IMR-90 (cell line): Measurements from ENCODE around the gene MARCHF3. TPM values are rescaled to one million over a fixed set of nuclear protein-coding genes. Genes with fewer than 3 reads are reported as not detected.
A peak's percentile ranks its signal among the peaks of the same experiment; 100 is the strongest.

Source experiments
- ATAC-seq: fragments of 200-7000 bp; cut with Tn5 transposase; 2 replicates; pipeline ENCODE4 v1.9.1; 2020; ENCODE audit warnings: low read depth, mild to moderate bottlenecking, moderate library complexity
- BruUV-seq: library from RNA; stranded (reverse); fragments of 400-500 nt; replicated peaks from 2 replicates; lab custom pipeline; 2021; lab: Mats Ljungman, UMichigan
- CTCF ChIA-PET: fragments of 300-600 bp; formaldehyde crosslinking; extraction: SDS; loops from one replicate; lab custom pipeline; 2021; ENCODE audit warnings: antibody characterized with exemption; lab: Yijun Ruan, JAX
- POLR2A ChIA-PET: fragments of 300-600 bp; sonication (Branson Sonifier 250); formaldehyde crosslinking; loops from one replicate; lab custom pipeline; 2022; ENCODE audit warnings: antibody characterized with exemption; ENCODE audit not compliant: unreplicated experiment; lab: Charles Lee
- DNase-seq: peaks from one replicate; pipeline ENCODE4 v3.0.0; 2013
- H2AFZ ChIP-seq: replicated peaks from 2 replicates; pipeline ENCODE3; 2013; ENCODE audit warnings: low read length, mild to moderate bottlenecking; ENCODE audit not compliant: poor library complexity
- H2AK5ac ChIP-seq: 2 replicates; pipeline ENCODE4 v1.6.1; 2013; ENCODE audit warnings: low read depth, low read length, inconsistent platforms
- H2AK9ac ChIP-seq: replicated peaks from 2 replicates; pipeline ENCODE3; 2013; ENCODE audit warnings: mild to moderate bottlenecking, low read depth, low read length, moderate library complexity; ENCODE audit not compliant: poor library complexity
- H2BK120ac ChIP-seq: 2 replicates; pipeline ENCODE4 v1.6.1; 2013; ENCODE audit warnings: low read depth, low read length, inconsistent platforms
- H2BK15ac ChIP-seq: 3 replicates; pipeline ENCODE4 v1.6.1; 2013; ENCODE audit warnings: low read depth, low read length, inconsistent platforms
- H2BK20ac ChIP-seq: 2 replicates; pipeline ENCODE4 v1.6.1; 2013; ENCODE audit warnings: low read depth, mild to moderate bottlenecking, inconsistent platforms, low read length, moderate library complexity
- H2BK5ac ChIP-seq: 2 replicates; pipeline ENCODE4 v1.6.1; 2013; ENCODE audit warnings: mild to moderate bottlenecking, low read depth, low read length, inconsistent platforms; ENCODE audit not compliant: poor library complexity, severe bottlenecking
- H3K14ac ChIP-seq: replicated peaks from 2 replicates; pipeline ENCODE4 v1.6.1; 2013; ENCODE audit warnings: low read depth, low read length, inconsistent platforms
- H3K18ac ChIP-seq: 2 replicates; pipeline ENCODE4 v1.6.1; 2013; ENCODE audit warnings: low read depth, low read length, control low read depth
- H3K23ac ChIP-seq: 2 replicates; pipeline ENCODE4 v1.6.1; 2013; ENCODE audit warnings: low read depth, low read length, inconsistent platforms
- H3K27ac ChIP-seq: 2 replicates; pipeline ENCODE4 v1.5.1; 2013; ENCODE audit warnings: mild to moderate bottlenecking, control low read depth, low read length; ENCODE audit not compliant: insufficient read depth
- H3K27me3 ChIP-seq: 2 replicates; pipeline ENCODE4 v1.6.1; 2013; ENCODE audit warnings: low read length; ENCODE audit not compliant: control insufficient read depth, insufficient read depth
- H3K36me3 ChIP-seq: 2 replicates; pipeline ENCODE4 v1.6.1; 2013; ENCODE audit warnings: low read length, mixed read lengths; ENCODE audit not compliant: control insufficient read depth, insufficient read depth
- H3K4ac ChIP-seq: 2 replicates; pipeline ENCODE4 v1.6.1; 2013; ENCODE audit warnings: low read depth, low read length, inconsistent platforms
- H3K4me1 ChIP-seq: 2 replicates; pipeline ENCODE4 v1.6.1; 2013; ENCODE audit warnings: low read length, mixed read lengths; ENCODE audit not compliant: control insufficient read depth, insufficient read depth
- H3K4me2 ChIP-seq: 2 replicates; pipeline ENCODE4 v1.6.1; 2013; ENCODE audit warnings: low read depth, mild to moderate bottlenecking, control low read depth, low read length, moderate library complexity
- H3K4me3 ChIP-seq: 2 replicates; pipeline ENCODE4 v1.5.1; 2013; ENCODE audit warnings: low read depth, mild to moderate bottlenecking, control low read depth, low read length, moderate library complexity; ENCODE audit not compliant: insufficient read depth
- H3K56ac ChIP-seq: 2 replicates; pipeline ENCODE4 v1.6.1; 2013; ENCODE audit warnings: low read length, inconsistent platforms; ENCODE audit not compliant: insufficient read depth; ENCODE audit errors: extremely low read depth
- H3K79me1 ChIP-seq, 2 experiments: 2 replicates each; pipeline ENCODE4 v1.6.1; 2013; ENCODE audit warnings: low read length in 2 of 2, inconsistent platforms in 1 of 2, low read depth in 1 of 2
- H3K9ac ChIP-seq: 2 replicates; pipeline ENCODE4 v1.6.1; 2013; ENCODE audit warnings: low read depth, low read length, control low read depth
- H3K9me1 ChIP-seq: 2 replicates; pipeline ENCODE4 v1.6.1; 2013; ENCODE audit warnings: low read length, inconsistent platforms; ENCODE audit not compliant: insufficient read depth
- H3K9me3 ChIP-seq: 2 replicates; pipeline ENCODE4 v1.6.1; 2013; ENCODE audit warnings: low read length; ENCODE audit not compliant: control insufficient read depth, insufficient read depth
- H4K20me1 ChIP-seq: 2 replicates; pipeline ENCODE4 v1.6.1; 2013; ENCODE audit warnings: low read length, inconsistent platforms; ENCODE audit not compliant: insufficient read depth
- H4K5ac ChIP-seq: 2 replicates; pipeline ENCODE4 v1.6.1; 2013; ENCODE audit warnings: mild to moderate bottlenecking, low read depth, low read length, control low read depth
- H4K8ac ChIP-seq, 2 experiments: 2 replicates each; pipeline ENCODE4 v1.6.1; 2013; ENCODE audit warnings: low read depth in 2 of 2, low read length in 2 of 2, control low read depth in 1 of 2, inconsistent platforms in 1 of 2
- H4K91ac ChIP-seq: 2 replicates; pipeline ENCODE4 v1.6.1; 2013; ENCODE audit warnings: low read depth, low read length, inconsistent platforms; ENCODE audit not compliant: insufficient read depth
- BHLHE40 ChIP-seq: fragments of 150-350 bp; IDR thresholded peaks from 2 replicates; pipeline ENCODE4 v1.6.1; 2016; ENCODE audit warnings: mild to moderate bottlenecking, low read depth, low read length
- CEBPB ChIP-seq: IDR thresholded peaks from 2 replicates; pipeline ENCODE4 v1.6.1; 2012; ENCODE audit warnings: low read depth, low read length, improper control_type of control experiment
- CTCF ChIP-seq: conservative IDR thresholded peaks from 2 replicates; pipeline ENCODE4 v1.5.1; 2012; ENCODE audit warnings: mild to moderate bottlenecking, low read depth, low read length, improper control_type of control experiment
- ELK1 ChIP-seq: fragments of 150-350 bp; IDR thresholded peaks from 2 replicates; pipeline ENCODE4 v1.6.1; 2016; ENCODE audit warnings: low read depth, mild to moderate bottlenecking, low read length, moderate library complexity, borderline replicate concordance
- MAFK ChIP-seq: IDR thresholded peaks from 2 replicates; pipeline ENCODE4 v1.6.1; 2012; ENCODE audit warnings: low read depth, low read length, improper control_type of control experiment
- MAZ ChIP-seq: IDR thresholded peaks from 2 replicates; pipeline ENCODE4 v1.6.1; 2012; ENCODE audit warnings: low read depth, mild to moderate bottlenecking, low read length, improper control_type of control experiment, moderate library complexity, borderline replicate concordance
- RAD21 ChIP-seq: IDR thresholded peaks from 2 replicates; pipeline ENCODE4 v1.6.1; 2012; ENCODE audit warnings: low read length, improper control_type of control experiment
- USF2 ChIP-seq: fragments of 150-350 bp; IDR thresholded peaks from 2 replicates; pipeline ENCODE4 v1.6.1; 2017; ENCODE audit warnings: mild to moderate bottlenecking, antibody characterized with exemption, low read length, low read depth
- WGBS, 2 experiments: methylation state at CpG; one replicate each; pipeline versions ENCODE4 v1.1.5 to v1.1.7; 2013; ENCODE audit warnings: missing lambda C conversion rate in 2 of 2; ENCODE audit not compliant: insufficient read length in 1 of 2; ENCODE audit errors: extremely low coverage in 2 of 2; 5-methylcytosine and 5-hydroxymethylcytosine counted together
- dilution Hi-C: fragments of 300-500 bp; cut with HindIII; formaldehyde crosslinking; loops from one replicate; pipeline ENCODE4 v1.14.3; 2018; ENCODE audit warnings: low sequenced_read_pairs; ENCODE audit not compliant: unreplicated experiment
- in situ Hi-C: fragments of 300-500 bp; cut with MboI; formaldehyde crosslinking; loops from 3 replicates; pipeline ENCODE4 v1.14.3; 2019; ENCODE audit warnings: low sequenced_read_pairs, inconsistent platforms, mixed read lengths
- intact Hi-C: fragments of 100-400 bp; cut with micrococcal nuclease; formaldehyde crosslinking; loops from 2 replicates; pipeline ENCODE4 v1.10.0; 2022
- polyA plus RNA-seq, 3 experiments: library from polyadenylated mRNA; depleted of rRNA; stranded (reverse); fragments of >200 nt; gene quantifications; 2 replicates each; pipeline ENCODE4 v1.2.3, GENCODE V29; 2012; ENCODE audit warnings: low replicate concordance in 1 of 3
- total RNA-seq: library from RNA; depleted of rRNA; stranded (reverse); fragments of >200 nt; gene quantifications from 2 replicates; pipeline ENCODE4 v1.2.3, GENCODE V29; 2012

The MARCHF3 gene
- total and polyA plus RNA-seq, 2 of the 4 experiments (the other 2 are of a cell fraction): 11.2 to 18.8 TPM

- TF ChIP-seq ELK1: no peak
Observed at GRCh38 chr5:126872561-126873354, 157.6 kb downstream of the MARCHF3 start (continued).

GRCh38 chr5:126871441-126871840 lies 158.9 kb downstream of the MARCHF3 start:
- H3K18ac ChIP-seq: no peak overlapping the region
- dilution Hi-C loops (no loop called here), intact Hi-C loops (no loop called here), in situ Hi-C loops (no loop called here)
- no peak overlapping the region for H2AK9ac ChIP-seq
- TF ChIP-seq RAD21: no peak
- TF ChIP-seq MAFK: no peak
- TF ChIP-seq CTCF: no peak
- TF ChIP-seq MAZ: no peak
- no peak for TF ChIP-seq USF2
- TF ChIP-seq CEBPB: 0 out of 2 replicates have a peak, but pooled peaks have one; percentile 0
- no peak for TF ChIP-seq BHLHE40
- TF ChIP-seq ELK1: no peak
- no peak overlapping the region for H3K14ac ChIP-seq
- no peak overlapping the region for H2AFZ ChIP-seq
- no peak overlapping the region for H2BK120ac ChIP-seq
- no peak overlapping the region for H2BK20ac ChIP-seq
- H2BK5ac ChIP-seq: no peak overlapping the region
- BruUV-seq: no TSS peak
- no peak for ATAC-seq
- no peak for DNase-seq
- peaks cover 3% of the 10 kb centered on the region; the same call in 1 of the 2 replicates for H3K4me1 ChIP-seq
- peaks cover 8% of the 10 kb centered on the region; the same call in 1 of the 2 replicates for H3K9me1 ChIP-seq
- no peak overlapping the region for H2AK5ac ChIP-seq
- H3K27ac ChIP-seq: no peak overlapping the region
- no peaks in the 10 kb centered on the region for H3K9me3 ChIP-seq
- 100% methylated on average over 4 of the region's 6 CpGs; no CpG with 5 or more reads in 1 of the 2 experiments for WGBS, 2 experiments
- no peaks in the 10 kb centered on the region; a peak in 1 of 4 replicates for H3K79me1 ChIP-seq
- H3K4me2 ChIP-seq: no peak overlapping the region
- no peak overlapping the region for H3K9ac ChIP-seq
- H4K91ac ChIP-seq: no peak overlapping the region
- POLR2A ChIA-PET: no interaction called here
- H3K4me3 ChIP-seq: no peak overlapping the region
- H4K20me1 ChIP-seq: no peaks in the 10 kb centered on the region
- H3K56ac ChIP-seq: no peak overlapping the region
- H3K36me3 ChIP-seq: no peaks in the 10 kb centered on the region
- CTCF ChIA-PET: no interaction called here
- no peak overlapping the region for H4K8ac ChIP-seq
- H3K4ac ChIP-seq: no peak overlapping the region
- no peak overlapping the region for H4K5ac ChIP-seq
- H3K23ac ChIP-seq: no peak overlapping the region
- no peak overlapping the region for H2BK15ac ChIP-seq
- H3K27me3 ChIP-seq: no peaks in the 10 kb centered on the region
